Measurements from ENCODE around the gene C19orf85.

The C19orf85 gene

GRCh38 chr19:55474269-55475265 lies 10.0 kb upstream of the C19orf85 start:
- in situ Hi-C loops (cut with HindIII; ENCODE audit: low pct_ligation_motif_present, low sequenced_read_pairs) = no loop called here
- DNase-seq = no peak
- no peak overlapping the region for H3K27ac ChIP-seq
- H3K27me3 ChIP-seq (replicated peaks) = no peaks in the 10 kb centered on the region
- no peaks in the 10 kb centered on the region for H3K36me3 ChIP-seq (replicated peaks)
- TF ChIP-seq CTCF (IDR thresholded peaks at IDR 0.05; ENCODE audit: low read depth, low read length, missing control alignments) = no peak
- no peak overlapping the region for H3K4me3 ChIP-seq (ENCODE audit: low read depth, low read length)

GRCh38 chr19:55473225-55474012 lies 8.9 kb upstream of the C19orf85 start:
- Histone ChIP-seq H3K27ac (no peak overlapping the region), H3K4me3 (ENCODE audit: low read depth, low read length) (no peak overlapping the region), H3K36me3 (replicated peaks) (no peaks in the 10 kb centered on the region), H3K27me3 (replicated peaks) (no peaks in the 10 kb centered on the region)
- TF ChIP-seq CTCF (IDR thresholded peaks at IDR 0.05; ENCODE audit: low read depth, low read length, missing control alignments) = no peak
- in situ Hi-C loops (cut with HindIII; ENCODE audit: low pct_ligation_motif_present, low sequenced_read_pairs) = no loop called here
- DNase-seq = no peak

GRCh38 chr19:55472463-55472862 lies 7.9 kb upstream of the C19orf85 start:
- TF ChIP-seq CTCF (IDR thresholded peaks at IDR 0.05; ENCODE audit: low read depth, low read length, missing control alignments) = no peak
- H3K4me3 ChIP-seq (ENCODE audit: low read depth, low read length) = no peak overlapping the region
- no peaks in the 10 kb centered on the region for H3K27me3 ChIP-seq (replicated peaks)
- DNase-seq = peak; percentile 68
- no peak overlapping the region for H3K27ac ChIP-seq
- H3K36me3 ChIP-seq (replicated peaks) = no peaks in the 10 kb centered on the region
- in situ Hi-C loops (cut with HindIII; ENCODE audit: low pct_ligation_motif_present, low sequenced_read_pairs) = no loop called here

GRCh38 chr19:55471266-55471665 lies 6.7 kb upstream of the C19orf85 start:
- H3K27me3 ChIP-seq (replicated peaks) = no peaks in the 10 kb centered on the region
- H3K27ac ChIP-seq = no peak overlapping the region
- DNase-seq = no peak
- in situ Hi-C loops (cut with HindIII; ENCODE audit: low pct_ligation_motif_present, low sequenced_read_pairs) = no loop called here
- no peak for TF ChIP-seq CTCF (IDR thresholded peaks at IDR 0.05; ENCODE audit: low read depth, low read length, missing control alignments)
- no peaks in the 10 kb centered on the region for H3K36me3 ChIP-seq (replicated peaks)
- H3K4me3 ChIP-seq (ENCODE audit: low read depth, low read length) = no peak overlapping the region

GRCh38 chr19:55468054-55468393 lies 3.5 kb upstream of the C19orf85 start:
- no peaks in the 10 kb centered on the region for H3K27me3 ChIP-seq (replicated peaks)
- DNase-seq = no peak
- H3K4me3 ChIP-seq (ENCODE audit: low read depth, low read length) = no peak overlapping the region
- no peaks in the 10 kb centered on the region for H3K36me3 ChIP-seq (replicated peaks)
- in situ Hi-C loops (cut with HindIII; ENCODE audit: low pct_ligation_motif_present, low sequenced_read_pairs) = no loop called here
- H3K27ac ChIP-seq = no peak overlapping the region
- no peak for TF ChIP-seq CTCF (IDR thresholded peaks at IDR 0.05; ENCODE audit: low read depth, low read length, missing control alignments)
